ENCODE measurements around the gene UBA5.

The UBA5 gene

GRCh38 chr3:132703733-132704132 lies 43.6 kb downstream of the UBA5 start:
- no peak for TF ChIP-seq YY1 (IDR thresholded peaks at IDR 0.05; ENCODE audit: low read depth)
- TF ChIP-seq RAD21 (IDR thresholded peaks at IDR 0.05; ENCODE audit: low read depth), result no peak
- TF ChIP-seq EP300 (IDR thresholded peaks at IDR 0.05; ENCODE audit: borderline replicate concordance), result no peak

- TF ChIP-seq RAD21 (IDR thresholded peaks at IDR 0.05; ENCODE audit: low read depth) (no peak), MAX (IDR thresholded peaks at IDR 0.05) (no peak), ZBTB7A (IDR thresholded peaks at IDR 0.05; ENCODE audit: low read depth) (no peak), CREB1 (IDR thresholded peaks at IDR 0.05; ENCODE audit: low read depth) (no peak), REST (IDR thresholded peaks at IDR 0.05; ENCODE audit: low read depth) (no peak), EGR1 (IDR thresholded peaks at IDR 0.05) (no peak), YY1 (IDR thresholded peaks at IDR 0.05; ENCODE audit: low read depth) (no peak), CEBPB (IDR thresholded peaks at IDR 0.05) (no peak), EP300 (IDR thresholded peaks at IDR 0.05; ENCODE audit: borderline replicate concordance) (no peak), TCF12 (IDR thresholded peaks at IDR 0.05; ENCODE audit: low read depth) (no peak), USF1 (IDR thresholded peaks at IDR 0.05) (no peak), FOXM1 (IDR thresholded peaks at IDR 0.05; ENCODE audit: borderline replicate concordance, low read depth) (no peak), TEAD4 (IDR thresholded peaks at IDR 0.05) (no peak), TAF1 (IDR thresholded peaks at IDR 0.05; ENCODE audit: low read depth) (no peak), NFIC (IDR thresholded peaks at IDR 0.05) (no peak)
Measured at GRCh38 chr3:132709761-132710160, 49.6 kb downstream of the UBA5 start.

- TF ChIP-seq FOXM1 (IDR thresholded peaks at IDR 0.05; ENCODE audit: borderline replicate concordance, low read depth) (no peak), EGR1 (IDR thresholded peaks at IDR 0.05) (no peak), TEAD4 (IDR thresholded peaks at IDR 0.05) (no peak), CREB1 (IDR thresholded peaks at IDR 0.05; ENCODE audit: low read depth) (no peak), CEBPB (IDR thresholded peaks at IDR 0.05) (no peak), ZBTB7A (IDR thresholded peaks at IDR 0.05; ENCODE audit: low read depth) (no peak), NFIC (IDR thresholded peaks at IDR 0.05) (no peak), USF1 (IDR thresholded peaks at IDR 0.05) (no peak), YY1 (IDR thresholded peaks at IDR 0.05; ENCODE audit: low read depth) (no peak), TAF1 (IDR thresholded peaks at IDR 0.05; ENCODE audit: low read depth) (no peak), REST (IDR thresholded peaks at IDR 0.05; ENCODE audit: low read depth) (no peak), EP300 (IDR thresholded peaks at IDR 0.05; ENCODE audit: borderline replicate concordance) (no peak), RAD21 (IDR thresholded peaks at IDR 0.05; ENCODE audit: low read depth) (no peak), MAX (IDR thresholded peaks at IDR 0.05) (no peak), TCF12 (IDR thresholded peaks at IDR 0.05; ENCODE audit: low read depth) (no peak)
Measured at GRCh38 chr3:132710311-132710710, 50.2 kb downstream of the UBA5 start.

- TF ChIP-seq EGR1 (IDR thresholded peaks at IDR 0.05) (no peak), FOXM1 (IDR thresholded peaks at IDR 0.05; ENCODE audit: borderline replicate concordance, low read depth) (no peak), NFIC (IDR thresholded peaks at IDR 0.05) (no peak), RAD21 (IDR thresholded peaks at IDR 0.05; ENCODE audit: low read depth) (no peak), EP300 (IDR thresholded peaks at IDR 0.05; ENCODE audit: borderline replicate concordance) (no peak), TCF12 (IDR thresholded peaks at IDR 0.05; ENCODE audit: low read depth) (no peak), TAF1 (IDR thresholded peaks at IDR 0.05; ENCODE audit: low read depth) (no peak), CEBPB (IDR thresholded peaks at IDR 0.05) (no peak), USF1 (IDR thresholded peaks at IDR 0.05) (no peak), CREB1 (IDR thresholded peaks at IDR 0.05; ENCODE audit: low read depth) (no peak), MAX (IDR thresholded peaks at IDR 0.05) (no peak), ZBTB7A (IDR thresholded peaks at IDR 0.05; ENCODE audit: low read depth) (no peak), YY1 (IDR thresholded peaks at IDR 0.05; ENCODE audit: low read depth) (no peak)
Measured at GRCh38 chr3:132713977-132714727, 54.0 kb downstream of the UBA5 start.

- TF ChIP-seq TEAD4 (IDR thresholded peaks at IDR 0.05) (no peak), NFIC (IDR thresholded peaks at IDR 0.05) (no peak), CREB1 (IDR thresholded peaks at IDR 0.05; ENCODE audit: low read depth) (no peak), FOXM1 (IDR thresholded peaks at IDR 0.05; ENCODE audit: borderline replicate concordance, low read depth) (no peak), REST (IDR thresholded peaks at IDR 0.05; ENCODE audit: low read depth) (no peak), CEBPB (IDR thresholded peaks at IDR 0.05) (no peak), USF1 (IDR thresholded peaks at IDR 0.05) (no peak), MAX (IDR thresholded peaks at IDR 0.05) (no peak), RAD21 (IDR thresholded peaks at IDR 0.05; ENCODE audit: low read depth) (no peak), EGR1 (IDR thresholded peaks at IDR 0.05) (no peak), TAF1 (IDR thresholded peaks at IDR 0.05; ENCODE audit: low read depth) (no peak), ZBTB7A (IDR thresholded peaks at IDR 0.05; ENCODE audit: low read depth) (no peak)
Measured at GRCh38 chr3:132716372-132716771, 56.2 kb downstream of the UBA5 start.
